Measurements from ENCODE around the gene SPATA33.

DNA sequence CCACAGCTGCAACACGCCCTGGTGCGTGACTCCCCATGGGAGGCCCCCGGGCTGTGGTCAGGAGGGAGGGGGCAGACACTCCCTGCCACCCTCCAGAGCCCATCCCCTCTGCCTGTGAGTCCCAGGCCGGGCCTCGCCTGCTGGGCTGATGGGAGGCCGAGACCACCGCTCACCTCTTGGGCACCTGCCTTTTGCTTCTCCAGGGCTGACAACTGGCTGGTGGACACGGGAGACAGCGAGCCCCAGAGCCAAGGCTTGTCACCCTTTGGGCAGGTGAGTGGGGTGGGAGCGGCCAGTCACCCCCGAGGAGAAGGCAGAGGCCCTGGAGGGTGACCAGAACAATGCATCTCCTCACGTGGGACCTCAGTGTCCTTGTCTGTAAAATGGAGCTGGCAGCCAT lies 21.0 kb upstream of the SPATA33 start:
- TF ChIP-seq, protein P1, sequence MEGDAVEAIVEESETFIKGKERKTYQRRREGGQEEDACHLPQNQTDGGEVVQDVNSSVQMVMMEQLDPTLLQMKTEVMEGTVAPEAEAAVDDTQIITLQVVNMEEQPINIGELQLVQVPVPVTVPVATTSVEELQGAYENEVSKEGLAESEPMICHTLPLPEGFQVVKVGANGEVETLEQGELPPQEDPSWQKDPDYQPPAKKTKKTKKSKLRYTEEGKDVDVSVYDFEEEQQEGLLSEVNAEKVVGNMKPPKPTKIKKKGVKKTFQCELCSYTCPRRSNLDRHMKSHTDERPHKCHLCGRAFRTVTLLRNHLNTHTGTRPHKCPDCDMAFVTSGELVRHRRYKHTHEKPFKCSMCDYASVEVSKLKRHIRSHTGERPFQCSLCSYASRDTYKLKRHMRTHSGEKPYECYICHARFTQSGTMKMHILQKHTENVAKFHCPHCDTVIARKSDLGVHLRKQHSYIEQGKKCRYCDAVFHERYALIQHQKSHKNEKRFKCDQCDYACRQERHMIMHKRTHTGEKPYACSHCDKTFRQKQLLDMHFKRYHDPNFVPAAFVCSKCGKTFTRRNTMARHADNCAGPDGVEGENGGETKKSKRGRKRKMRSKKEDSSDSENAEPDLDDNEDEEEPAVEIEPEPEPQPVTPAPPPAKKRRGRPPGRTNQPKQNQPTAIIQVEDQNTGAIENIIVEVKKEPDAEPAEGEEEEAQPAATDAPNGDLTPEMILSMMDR (IDR thresholded peaks at IDR 0.05; ENCODE audit: low read length) = no peak
- no peak for TF ChIP-seq EZH2 (optimal IDR thresholded peaks at IDR 0.05; ENCODE audit: low read depth, low read length)

Measured in MM.1S (cell line).